Cerebellar cortex (tissue), 1 donor: ENCODE measurements around the gene FZR1.
"Not testable (repeated sequence)": the region's sequence is repeated elsewhere in the genome, so short reads cannot be mapped to it uniquely, and the experiment has no call there.

Experiments
- DNase-seq: peaks from one replicate; pipeline ENCODE4 v3.0.0-alpha.2; 2015; ENCODE audit warnings: low spot score

The FZR1 gene

GRCh38 chr19:3496392-3497273 lies 9.5 kb upstream of the FZR1 start:
- DNase-seq = no peak

GRCh38 chr19:3497757-3498520 lies 8.2 kb upstream of the FZR1 start:
- no peak for DNase-seq

GRCh38 chr19:3499738-3500428 lies 6.2 kb upstream of the FZR1 start:
- DNase-seq = no peak

- peak; percentile 98 for DNase-seq
These were observed 5.5 kb upstream of the FZR1 start, which contains the start of gene DOHH for GRCh38 chr19:3500429-3501101. TSS of gene DOHH (minus strand) at chr19:3500674. CDS start at chr19:3496814, 3,860 bp downstream.

- no peak for DNase-seq
These were observed 4.3 kb upstream of the FZR1 start for GRCh38 chr19:3501780-3502179.

GRCh38 chr19:3503036-3503572 lies 3.0 kb upstream of the FZR1 start:
- no peak for DNase-seq

GRCh38 chr19:3504735-3505134 lies 1.4 kb upstream of the FZR1 start:
- no peak for DNase-seq

GRCh38 chr19:3506384-3507340 lies 551 bp downstream of the FZR1 start:
- DNase-seq = no peak

- DNase-seq = peak; percentile 22
These were observed 1.4 kb downstream of the FZR1 start for GRCh38 chr19:3507371-3508120.

GRCh38 chr19:3508121-3508661 lies 2.1 kb downstream of the FZR1 start:
- not testable (repeated sequence) for DNase-seq

- no peak for DNase-seq
These were observed 2.8 kb downstream of the FZR1 start for GRCh38 chr19:3508771-3509535.

- DNase-seq = no peak
These were observed 3.5 kb downstream of the FZR1 start for GRCh38 chr19:3509566-3509989.

- DNase-seq = peak; percentile 22
These were observed 4.6 kb downstream of the FZR1 start for GRCh38 chr19:3510727-3511126.

- DNase-seq = no peak
These were observed 5.6 kb downstream of the FZR1 start for GRCh38 chr19:3511506-3512251.

- DNase-seq = peak; percentile 37
These were observed 6.6 kb downstream of the FZR1 start for GRCh38 chr19:3512562-3513228.

GRCh38 chr19:3513229-3514140 lies 7.4 kb downstream of the FZR1 start:
- DNase-seq = no peak
